Transverse colon (tissue), 4 donors: Measurements from ENCODE around the gene PTMS.

Experiments used
- CTCF ChIP-seq, 5 experiments: fragments of 200-600 bp in 3 of 5; fragments of 450-650 bp in 2 of 5; sonication (generic) in 3 of 5; IDR thresholded peaks; 1 replicate in 2 of 5; 2 replicates in 3 of 5; pipeline ENCODE4 v1.5.1; 2016 to 2017; ENCODE audit warnings: antibody characterized with exemption in 5 of 5, inconsistent platforms in 3 of 5, mild to moderate bottlenecking in 2 of 5, moderate library complexity in 1 of 5
- EP300 ChIP-seq: sonication (generic); formaldehyde crosslinking; IDR thresholded peaks from one replicate; pipeline ENCODE4 v1.6.1; 2017; ENCODE audit warnings: antibody characterized with exemption, low read depth
- POLR2A ChIP-seq: fragments of 450-650 bp; IDR thresholded peaks from one replicate; pipeline ENCODE4 v1.6.1; 2016; ENCODE audit warnings: antibody characterized with exemption, mild to moderate bottlenecking, moderate library complexity
- POLR2AphosphoS5 ChIP-seq, 3 donors: sonication (generic); formaldehyde crosslinking; IDR thresholded peaks; one replicate each; pipeline ENCODE4 v1.6.1; 2016; ENCODE audit warnings: antibody characterized with exemption in 3 of 3

DNA sequence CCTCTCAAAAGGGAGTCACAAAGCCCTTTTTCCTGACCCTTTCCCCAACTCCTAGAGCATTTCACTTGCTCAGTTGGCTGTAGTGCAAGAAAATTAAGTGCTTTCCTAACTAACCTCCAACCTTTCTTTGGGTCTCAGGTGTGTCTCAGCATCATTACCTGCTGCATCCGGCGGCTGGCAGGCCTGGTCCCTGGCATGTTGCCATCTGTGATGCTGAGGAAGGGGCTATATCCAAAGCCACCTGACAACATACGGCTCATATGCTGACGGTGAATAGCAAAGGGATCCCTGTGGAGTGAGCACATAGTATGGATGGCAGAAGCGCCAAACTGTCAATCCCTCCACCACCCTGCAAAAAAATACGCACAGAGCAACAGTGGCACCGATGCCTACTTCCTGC, 14.4 kb upstream of the PTMS start:
- TF ChIP-seq CTCF (IDR thresholded peaks at IDR 0.05) (no peak), POLR2A (no peak), EP300 (no peak), POLR2AphosphoS5 (IDR thresholded peaks at IDR 0.05) (no peak)
